Liver (tissue), 9 donors: ENCODE results near the gene PLEKHA7. TPM values are rescaled to one million over a fixed set of nuclear protein-coding genes. Genes with fewer than 3 reads are reported as not detected.

Experiments used
- DNase-seq: peaks from one replicate; pipeline ENCODE4 v3.0.0-alpha.2; 2017; ENCODE audit warnings: low spot score
- H3K27ac ChIP-seq, 2 donors: one replicate each; pipeline ENCODE4 v1.7.0; 2013; ENCODE audit warnings: inconsistent platforms in 2 of 2, low read length in 2 of 2, control low read depth in 1 of 2, low read depth in 1 of 2, mild to moderate bottlenecking in 1 of 2
- H3K27me3 ChIP-seq, 4 donors: one replicate each; pipeline versions ENCODE4 v1.6.1 to v1.7.0; 2013; ENCODE audit warnings: low read length in 3 of 4, inconsistent platforms in 1 of 4, mild to moderate bottlenecking in 1 of 4, moderate library complexity in 1 of 4; ENCODE audit not compliant: control insufficient read depth in 4 of 4, insufficient read depth in 4 of 4
- H3K36me3 ChIP-seq, 4 donors: one replicate each; pipeline versions ENCODE4 v1.6.1 to v1.7.0; 2013; ENCODE audit warnings: low read length in 3 of 4, mild to moderate bottlenecking in 3 of 4, low read depth in 1 of 4, moderate library complexity in 1 of 4; ENCODE audit not compliant: control insufficient read depth in 4 of 4, insufficient read depth in 3 of 4
- H3K4me1 ChIP-seq, 4 donors: one replicate each; pipeline versions ENCODE4 v1.6.1 to v1.7.0; 2013; ENCODE audit warnings: low read length in 3 of 4, mild to moderate bottlenecking in 3 of 4, moderate library complexity in 1 of 4; ENCODE audit not compliant: control insufficient read depth in 4 of 4, insufficient read depth in 4 of 4
- H3K4me3 ChIP-seq, 3 donors: one replicate each; pipeline versions ENCODE4 v1.6.1 to v1.7.0; 2013; ENCODE audit warnings: low read length in 3 of 3, control low read depth in 1 of 3, low read depth in 1 of 3, mild to moderate bottlenecking in 1 of 3
- H3K9ac ChIP-seq, 2 donors: one replicate each; pipeline ENCODE4 v1.7.0; 2013; ENCODE audit warnings: low read length in 2 of 2, mild to moderate bottlenecking in 2 of 2, moderate library complexity in 2 of 2, control low read depth in 1 of 2, low read depth in 1 of 2
- H3K9me3 ChIP-seq, 4 donors: one replicate each; pipeline versions ENCODE4 v1.6.1 to v1.7.0; 2013; ENCODE audit warnings: low read length in 3 of 4; ENCODE audit not compliant: control insufficient read depth in 4 of 4
- ATF3 ChIP-seq: IDR thresholded peaks from 2 replicates; pipeline ENCODE4 v1.6.1; 2016; ENCODE audit warnings: antibody characterized with exemption
- CTCF ChIP-seq: fragments of 150-350 bp; IDR thresholded peaks from 2 replicates; pipeline ENCODE4 v1.5.1; 2017; ENCODE audit warnings: improper control_type of control experiment, low read depth, low read length; ENCODE audit not compliant: missing input control
- EGR1 ChIP-seq, 2 donors: IDR thresholded peaks; 2 replicates each; pipeline ENCODE4 v1.6.1; 2016 to 2018; ENCODE audit warnings: antibody characterized with exemption in 2 of 2, low read depth in 2 of 2
- FOXA1 ChIP-seq: IDR thresholded peaks from 2 replicates; pipeline ENCODE4 v1.6.1; 2016; ENCODE audit warnings: antibody characterized with exemption
- FOXA2 ChIP-seq: IDR thresholded peaks from 2 replicates; pipeline ENCODE4 v1.6.1; 2016; ENCODE audit warnings: antibody characterized with exemption
- GABPA ChIP-seq, 2 donors: IDR thresholded peaks in 1 of 2; conservative IDR thresholded peaks in 1 of 2; 2 replicates each; pipeline ENCODE4 v1.6.1; 2016; ENCODE audit warnings: antibody characterized with exemption in 2 of 2, mild to moderate bottlenecking in 1 of 2, moderate library complexity in 1 of 2
- HNF4A ChIP-seq, 2 donors: conservative IDR thresholded peaks; 2 replicates each; pipeline ENCODE4 v1.6.1; 2016; ENCODE audit warnings: antibody characterized with exemption in 2 of 2, mild to moderate bottlenecking in 2 of 2
- HNF4G ChIP-seq: IDR thresholded peaks from 2 replicates; pipeline ENCODE4 v1.6.1; 2016; ENCODE audit warnings: antibody characterized with exemption
- JUND ChIP-seq, 2 donors: IDR thresholded peaks; 2 replicates each; pipeline ENCODE4 v1.6.1; 2016; ENCODE audit warnings: antibody characterized with exemption in 2 of 2
- MAX ChIP-seq: IDR thresholded peaks from 2 replicates; pipeline ENCODE4 v1.6.1; 2016; ENCODE audit warnings: antibody characterized with exemption
- NR2F2 ChIP-seq: IDR thresholded peaks from 2 replicates; pipeline ENCODE4 v1.6.1; 2016; ENCODE audit warnings: antibody characterized with exemption
- SP1 ChIP-seq: IDR thresholded peaks from 2 replicates; pipeline ENCODE4 v1.6.1; 2018; ENCODE audit warnings: antibody characterized with exemption, mild to moderate bottlenecking
- TAF1 ChIP-seq: conservative IDR thresholded peaks from 2 replicates; pipeline ENCODE4 v1.6.1; 2016; ENCODE audit warnings: antibody characterized with exemption, mild to moderate bottlenecking
- YY1 ChIP-seq: IDR thresholded peaks from 2 replicates; pipeline ENCODE4 v1.6.1; 2016; ENCODE audit warnings: antibody characterized with exemption, mild to moderate bottlenecking
- ZBTB33 ChIP-seq: IDR thresholded peaks from 2 replicates; pipeline ENCODE4 v1.6.1; 2016; ENCODE audit warnings: antibody characterized with exemption
- WGBS: extraction: QIAGEN DNeasy Blood & Tissue Kit; methylation state at CpG from one replicate; pipeline ENCODE4 v1.1.7; 2013; 5-methylcytosine and 5-hydroxymethylcytosine counted together
- polyA plus RNA-seq, 2 donors: library from polyadenylated mRNA; stranded (reverse) in 1 of 2; unstranded in 1 of 2; fragments of 200-250 nt in 1 of 2; fragments of >200 nt in 1 of 2; fragmentation: Nextera tagmentation in 1 of 2; extraction: Ambion mirVana in 1 of 2; gene quantifications; one replicate each; pipeline versions ENCODE4 v1.2.1 to v1.2.3, GENCODE V29; 2013 to 2015
- total RNA-seq, 2 donors: library from RNA; depleted of rRNA; stranded (reverse); fragments of >200 nt; gene quantifications; one replicate each; pipeline ENCODE4 v1.2.3, GENCODE V29; 2014
- donor health status: healthy.
- donor health status: healthy.
- donor health status: healthy.
- donor health status: healthy.
- donor health status: healthy.

Gene PLEKHA7
- total and polyA plus RNA-seq, 4 donors, result 6.1 to 28.8 (median 8.5) TPM

- TF ChIP-seq CTCF, result no peak
- TF ChIP-seq FOXA1, result no peak
- TF ChIP-seq HNF4G, result no peak
Observed at GRCh38 chr11:16923987-16924386, 90.2 kb downstream of the PLEKHA7 start (continued).

- Histone ChIP-seq H3K36me3 (no peaks in the 10 kb centered on the region), H3K9ac (no peak overlapping the region), H3K4me3 (no peak overlapping the region), H3K27me3 (no peaks in the 10 kb centered on the region), H3K9me3 (no peaks in the 10 kb centered on the region), H3K4me1 (peaks cover 15 to 33% (median 20%) of the 10 kb centered on the region in 4 donors), H3K27ac (no peak overlapping the region)
- WGBS, result 91% methylated on average over 4 of the region's 4 CpGs
- no peak for DNase-seq
- TF ChIP-seq ATF3 (no peak), NR2F2 (no peak)
Observed at GRCh38 chr11:16921668-16922067, 92.5 kb downstream of the PLEKHA7 start.

GRCh38 chr11:16921019-16921418 is 93.2 kb downstream of the PLEKHA7 start:
- H3K4me1 ChIP-seq, result peaks cover 12 to 26% (median 16%) of the 10 kb centered on the region in 4 donors
- H3K9ac ChIP-seq, result no peak overlapping the region
- H3K9me3 ChIP-seq, result no peaks in the 10 kb centered on the region
- no peaks in the 10 kb centered on the region for H3K27me3 ChIP-seq
- no peaks in the 10 kb centered on the region for H3K36me3 ChIP-seq
- TF ChIP-seq EGR1 (IDR thresholded peaks at IDR 0.05; ENCODE audit: low read depth in 2 of 2) (no peak), HNF4A (conservative IDR thresholded peaks at IDR 0.05) (no peak), ZBTB33 (no peak), JUND (IDR thresholded peaks at IDR 0.05) (no peak)
- DNase-seq, result no peak
- WGBS, result 90% methylated on average over 4 of the region's 4 CpGs
- no peak overlapping the region for H3K27ac ChIP-seq
- no peak overlapping the region for H3K4me3 ChIP-seq

GRCh38 chr11:16920559-16920958 is 93.7 kb downstream of the PLEKHA7 start:
- 77% methylated on average over 5 of the region's 5 CpGs for WGBS
- no peak overlapping the region for H3K27ac ChIP-seq
- no peak for DNase-seq
- peaks cover 9 to 22% (median 13%) of the 10 kb centered on the region in 4 donors for H3K4me1 ChIP-seq
- no peak overlapping the region for H3K9ac ChIP-seq
- no peak overlapping the region for H3K4me3 ChIP-seq
- no peaks in the 10 kb centered on the region for H3K36me3 ChIP-seq
- H3K9me3 ChIP-seq, result no peaks in the 10 kb centered on the region
- H3K27me3 ChIP-seq, result no peaks in the 10 kb centered on the region
- TF ChIP-seq YY1 (no peak), NR2F2 (no peak), MAX (no peak), EGR1 (IDR thresholded peaks at IDR 0.05; ENCODE audit: low read depth in 2 of 2) (no peak), SP1 (no peak), FOXA2 (no peak), TAF1 (no peak), ATF3 (no peak), CTCF (no peak), GABPA (IDR thresholded peaks at IDR 0.05 in 1 of 2, conservative IDR thresholded peaks at IDR 0.05 in 1 of 2) (no peak), ZBTB33 (no peak), FOXA1 (no peak)
